GM18505 (cell line): ENCODE data around the gene RASGEF1B.

Experiments
- ATAC-seq: cut with Tn5 transposase; IDR thresholded peaks from one replicate; pipeline ENCODE4 v1.9.1; 2021; ENCODE audit not compliant: unreplicated experiment
- POLR2A ChIP-seq: IDR thresholded peaks from 4 replicates; pipeline ENCODE4 v1.6.1; 2011; ENCODE audit warnings: borderline replicate concordance; ENCODE audit not compliant: insufficient read depth, insufficient read length; ENCODE audit errors: extremely low read depth

The RASGEF1B gene

GRCh38 chr4:81467672-81467964 is 4.1 kb downstream of the RASGEF1B start:
- no peak for TF ChIP-seq POLR2A
- ATAC-seq = no peak

GRCh38 chr4:81466841-81467671 is 4.7 kb downstream of the RASGEF1B start:
- TF ChIP-seq POLR2A = no peak
- no peak for ATAC-seq

- ATAC-seq = no peak
- TF ChIP-seq POLR2A = no peak
Observed at GRCh38 chr4:81465406-81466340, 6.0 kb downstream of the RASGEF1B start.

- no peak for ATAC-seq
Observed at GRCh38 chr4:81460834-81461233, 10.9 kb downstream of the RASGEF1B start.

GRCh38 chr4:81460191-81460701 is 11.5 kb downstream of the RASGEF1B start:
- no peak for TF ChIP-seq POLR2A
- no peak for ATAC-seq

More at GRCh38 chr4:81460834-81461233, 10.9 kb downstream of the RASGEF1B start:
- no peak for TF ChIP-seq POLR2A

GRCh38 chr4:81459228-81459627 is 12.5 kb downstream of the RASGEF1B start:
- ATAC-seq = no peak
- TF ChIP-seq POLR2A = no peak

- ATAC-seq = no peak
Observed at GRCh38 chr4:81457921-81458520, 13.7 kb downstream of the RASGEF1B start.

GRCh38 chr4:81457345-81457744 is 14.4 kb downstream of the RASGEF1B start:
- no peak for ATAC-seq
- no peak for TF ChIP-seq POLR2A

More at GRCh38 chr4:81457921-81458520, 13.7 kb downstream of the RASGEF1B start:
- no peak for TF ChIP-seq POLR2A

- ATAC-seq = no peak
- TF ChIP-seq POLR2A = no peak
Observed at GRCh38 chr4:81455897-81456296, 15.8 kb downstream of the RASGEF1B start.

GRCh38 chr4:81454948-81455347 is 16.8 kb downstream of the RASGEF1B start:
- no peak for TF ChIP-seq POLR2A

GRCh38 chr4:81454499-81454898 is 17.2 kb downstream of the RASGEF1B start:
- TF ChIP-seq POLR2A = no peak
- ATAC-seq = no peak

More at GRCh38 chr4:81454948-81455347, 16.8 kb downstream of the RASGEF1B start:
- no peak for ATAC-seq

- no peak for ATAC-seq
- no peak for TF ChIP-seq POLR2A
Observed at GRCh38 chr4:81453024-81453423, 18.7 kb downstream of the RASGEF1B start.

- no peak for TF ChIP-seq POLR2A
- ATAC-seq = no peak
Observed at GRCh38 chr4:81452452-81453006, 19.2 kb downstream of the RASGEF1B start.
